ENCODE results near the gene CCNF.

CCNF gene

DNA sequence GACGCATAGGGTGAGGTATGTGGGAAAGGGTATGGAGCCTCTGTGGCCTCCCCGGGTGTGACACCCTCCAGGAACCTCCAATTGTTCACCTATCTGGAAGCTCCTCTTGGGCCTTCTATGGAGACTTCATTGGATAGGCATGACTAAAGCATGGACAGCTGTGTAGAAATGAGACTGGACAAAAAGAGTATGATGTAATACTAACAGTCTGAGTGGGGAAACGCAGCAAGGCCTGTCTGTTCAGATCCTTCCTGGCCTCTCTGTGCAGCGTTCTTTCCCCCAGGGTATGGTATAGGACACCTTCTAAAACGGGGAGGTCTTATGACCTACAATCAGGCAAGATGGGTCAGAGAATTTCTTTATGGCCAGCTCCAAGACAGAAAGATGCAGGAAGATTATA is 30.7 kb upstream of the CCNF start:
- Histone ChIP-seq H3K27ac (no peak overlapping the region), H3K4me2 (no peak overlapping the region)

DNA sequence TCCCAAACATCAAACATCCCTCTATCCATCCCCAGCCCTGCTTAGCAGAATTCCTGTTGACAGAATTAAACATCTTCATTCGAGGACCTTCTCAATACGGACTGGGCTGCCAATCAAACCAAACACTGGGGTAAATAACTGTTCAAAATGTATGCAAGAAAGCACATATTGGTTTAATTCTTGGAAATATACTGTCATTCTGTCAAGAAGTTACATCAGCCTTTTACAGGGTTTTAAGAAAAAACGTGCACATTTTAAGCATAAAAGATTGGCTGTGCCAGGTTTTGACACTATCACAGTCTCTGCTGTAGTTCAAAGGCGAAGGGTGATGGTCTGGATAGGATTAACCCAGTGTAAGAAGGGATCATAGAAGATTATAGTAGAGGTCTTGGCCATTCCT is 25.1 kb upstream of the CCNF start:
- H3K4me3 ChIP-seq = no peak overlapping the region
- no peaks in the 10 kb centered on the region for H3K36me3 ChIP-seq
- no peaks in the 10 kb centered on the region for H3K9me3 ChIP-seq
- no peaks in the 10 kb centered on the region for H4K20me1 ChIP-seq
- no peak overlapping the region for H3K9ac ChIP-seq
- TF ChIP-seq Cebpa-rat (IDR thresholded peaks at IDR 0.05) = no peak
- no peak overlapping the region for H3K4me2 ChIP-seq
- no peak overlapping the region for H3K27ac ChIP-seq
- H3K4me1 ChIP-seq = no peaks in the 10 kb centered on the region
- H3K27me3 ChIP-seq = no peaks in the 10 kb centered on the region

More for the DNA sequence above, 30.7 kb upstream of the CCNF start:
- H3K9me3 ChIP-seq = no peaks in the 10 kb centered on the region
- no peak overlapping the region for H3K9ac ChIP-seq
- no peaks in the 10 kb centered on the region for H3K36me3 ChIP-seq
- H3K4me1 ChIP-seq = no peaks in the 10 kb centered on the region
- no peak overlapping the region for H3K4me3 ChIP-seq
- H3K27me3 ChIP-seq = no peaks in the 10 kb centered on the region
- 0 out of 2 replicates have a peak, but pooled peaks have one; percentile 18 for TF ChIP-seq Cebpa-rat (IDR thresholded peaks at IDR 0.05)
- H4K20me1 ChIP-seq = no peaks in the 10 kb centered on the region

DNA sequence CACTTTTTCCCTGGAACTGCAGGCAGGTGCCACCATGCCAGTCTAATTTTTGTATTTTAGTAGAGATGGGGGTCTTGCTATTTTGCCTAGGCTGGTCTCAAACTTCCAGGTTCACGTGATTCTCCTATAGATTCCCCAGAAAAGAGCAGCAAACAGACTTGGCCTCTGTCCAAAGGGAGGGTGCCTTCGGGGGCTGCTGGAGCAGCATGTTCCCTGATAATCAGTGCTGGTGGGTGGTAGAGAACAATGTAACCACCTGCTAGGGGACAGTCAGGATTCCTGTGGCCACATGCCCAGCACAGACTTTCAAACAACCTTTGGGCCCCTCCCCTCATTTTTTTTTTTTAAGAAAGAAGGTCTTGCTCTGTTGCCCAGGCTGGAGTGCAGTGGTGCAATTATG is 14.2 kb upstream of the CCNF start:
- Histone ChIP-seq H3K36me3 (no peaks in the 10 kb centered on the region), H3K4me3 (no peak overlapping the region), H3K4me1 (peaks cover under 1% of the 10 kb centered on the region; the same call in 1 of the 2 replicates), H3K27me3 (no peaks in the 10 kb centered on the region), H3K9me3 (no peaks in the 10 kb centered on the region), H3K9ac (no peak overlapping the region), H3K27ac (no peak overlapping the region), H4K20me1 (no peaks in the 10 kb centered on the region), H3K4me2 (no peak overlapping the region)
- no peak for TF ChIP-seq Cebpa-rat (IDR thresholded peaks at IDR 0.05)

DNA sequence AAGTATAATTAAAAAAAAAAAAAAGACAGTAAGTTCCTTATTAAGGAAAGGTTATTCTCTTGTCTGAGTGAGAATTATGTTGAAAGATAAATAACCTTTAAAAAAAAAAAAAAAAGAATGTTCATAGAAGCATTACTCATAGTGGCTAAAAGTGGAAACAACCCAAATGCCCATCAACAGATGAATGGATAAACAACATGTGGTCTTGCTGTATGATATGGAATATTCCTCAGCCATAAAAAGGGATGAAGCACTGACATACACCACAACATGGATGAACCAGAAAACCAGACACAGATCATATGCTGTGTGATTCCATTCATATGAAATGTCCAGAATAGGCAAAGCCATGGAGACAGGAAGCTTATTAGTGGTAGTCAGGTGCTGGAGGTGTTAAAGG is 9.2 kb upstream of the CCNF start:
- peaks cover 22% of the 10 kb centered on the region for H3K4me1 ChIP-seq
- H3K4me2 ChIP-seq = no peak overlapping the region; the same call in 1 of the 2 replicates
- H3K4me3 ChIP-seq = no peak overlapping the region
- no peaks in the 10 kb centered on the region for H3K36me3 ChIP-seq
- H3K9ac ChIP-seq = no peak overlapping the region
- H3K9me3 ChIP-seq = no peaks in the 10 kb centered on the region
- H3K27ac ChIP-seq = no peak overlapping the region
- TF ChIP-seq Cebpa-rat (IDR thresholded peaks at IDR 0.05) = no peak
- H3K27me3 ChIP-seq = no peaks in the 10 kb centered on the region
- no peaks in the 10 kb centered on the region for H4K20me1 ChIP-seq

DNA sequence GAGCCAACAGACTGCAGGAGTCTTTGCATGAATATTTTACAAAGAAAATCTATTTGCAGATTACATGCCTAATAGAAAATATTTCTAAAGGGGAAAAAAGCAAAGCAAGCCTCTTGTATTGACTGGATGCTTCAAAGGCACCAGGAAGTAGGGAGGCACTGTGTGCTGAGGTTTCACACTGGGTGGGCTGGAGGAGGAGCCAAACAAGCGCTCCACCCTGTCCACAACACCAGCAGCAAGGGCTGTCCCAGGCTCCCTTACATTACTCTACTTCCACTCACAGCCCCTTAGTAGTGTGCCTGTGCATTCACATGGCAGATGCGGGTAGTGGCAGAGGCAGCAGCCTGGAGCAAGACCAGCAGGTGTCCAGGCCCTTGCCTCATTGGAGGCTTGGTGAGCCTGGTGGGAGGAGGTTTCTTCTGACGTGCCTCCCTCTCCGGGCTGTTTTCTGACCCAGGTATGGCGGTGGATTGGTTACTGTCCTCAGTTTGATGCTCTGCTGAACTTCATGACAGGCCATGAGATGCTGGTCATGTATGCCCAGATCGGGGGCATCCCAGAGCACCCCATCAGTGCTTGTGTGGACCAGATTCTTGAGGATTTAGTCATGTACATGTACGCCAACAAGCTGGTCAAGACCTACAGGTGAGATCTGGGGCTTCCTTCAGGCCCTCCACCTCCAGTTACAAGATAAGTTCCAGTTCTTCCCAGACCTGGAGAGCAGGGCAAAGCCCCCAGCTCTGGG is 7.0 kb upstream of the CCNF start:
- Histone ChIP-seq H3K4me1 (peaks cover 22% of the 10 kb centered on the region), H3K9me3 (no peaks in the 10 kb centered on the region), H3K36me3 (no peaks in the 10 kb centered on the region), H4K20me1 (no peaks in the 10 kb centered on the region), H3K4me3 (no peak overlapping the region), H3K27me3 (no peaks in the 10 kb centered on the region), H3K9ac (no peak overlapping the region), H3K27ac (no peak overlapping the region), H3K4me2 (no peak overlapping the region)
- no peak for TF ChIP-seq Cebpa-rat (IDR thresholded peaks at IDR 0.05)

DNA sequence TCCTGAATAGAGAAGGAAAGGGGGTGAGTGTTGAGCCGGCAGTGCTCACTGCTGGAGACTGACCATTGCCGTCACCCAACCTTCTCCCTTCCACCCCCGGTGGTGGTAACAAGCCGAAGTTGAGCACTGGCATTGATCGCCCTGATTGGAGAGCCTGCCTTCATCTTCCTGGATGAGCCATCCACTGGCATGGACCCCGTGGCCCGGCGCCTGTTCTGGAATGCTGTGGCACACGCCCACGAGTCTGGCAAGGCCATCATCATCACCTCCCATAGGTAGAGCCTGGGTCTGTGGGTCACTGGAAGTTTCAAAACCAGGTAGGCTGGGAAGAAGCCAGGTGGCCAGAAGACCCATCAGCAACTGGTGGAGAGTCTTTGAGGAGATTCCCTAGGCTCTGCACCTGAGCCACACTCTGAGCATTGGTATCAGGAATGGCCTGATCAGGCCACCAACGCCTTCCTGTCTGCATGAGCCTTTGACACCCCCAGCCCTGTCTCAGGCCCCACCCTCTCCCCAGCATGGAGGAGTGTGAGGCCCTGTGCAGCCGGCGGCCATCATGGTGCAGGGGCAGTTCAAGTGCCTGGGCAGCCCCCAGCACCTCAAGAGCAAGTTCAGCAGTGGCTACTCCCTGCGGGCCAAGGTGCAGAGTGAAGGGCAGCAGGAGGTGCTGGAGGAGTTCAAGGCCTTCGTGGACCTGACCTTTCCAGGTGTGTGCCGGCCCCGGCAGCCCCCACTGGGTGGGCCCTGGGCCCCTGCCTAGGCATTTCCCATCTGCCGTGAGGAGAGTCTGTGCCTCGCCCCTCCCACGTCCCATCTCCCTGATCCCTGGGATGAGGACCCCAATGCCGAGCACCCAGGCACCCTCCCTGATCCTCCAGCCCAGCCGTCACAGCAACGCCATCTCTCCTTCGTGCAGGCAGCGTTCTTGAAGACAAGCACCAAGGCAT is 4.9 kb upstream of the CCNF start:
- Histone ChIP-seq H3K4me3 (no peak overlapping the region), H3K9me3 (no peaks in the 10 kb centered on the region), H3K27ac (no peak overlapping the region), H4K20me1 (no peaks in the 10 kb centered on the region), H3K36me3 (no peaks in the 10 kb centered on the region), H3K27me3 (no peaks in the 10 kb centered on the region), H3K9ac (no peak overlapping the region), H3K4me2 (no peak overlapping the region), H3K4me1 (peaks cover 34% of the 10 kb centered on the region)
- TF ChIP-seq Cebpa-rat (IDR thresholded peaks at IDR 0.05) = no peak

DNA sequence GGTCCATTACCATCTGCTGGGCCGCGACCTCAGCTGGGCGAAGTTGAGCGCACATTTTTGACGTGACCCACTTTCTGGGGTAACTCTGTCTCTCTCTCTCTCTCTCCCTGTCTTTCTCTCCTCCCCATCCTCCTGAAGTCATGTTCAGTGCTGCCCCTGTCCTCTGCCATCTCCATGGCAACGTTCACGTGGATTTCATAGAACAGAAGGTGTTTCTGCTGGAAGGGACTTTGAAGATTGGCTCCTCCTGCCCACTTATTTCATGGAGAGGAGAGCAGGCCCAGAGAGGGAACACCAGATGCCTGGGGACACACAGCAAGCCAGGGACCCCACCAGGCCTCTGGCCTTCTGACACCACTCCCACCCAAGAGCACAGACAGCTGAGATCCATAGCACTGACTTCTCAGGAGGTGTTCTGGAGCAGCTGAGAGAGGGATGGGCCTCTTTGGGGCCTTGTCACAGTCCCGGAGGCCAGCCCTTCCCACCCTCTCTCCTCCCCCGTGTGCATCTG is 4.2 kb upstream of the CCNF start:
- H3K36me3 ChIP-seq = no peaks in the 10 kb centered on the region
- H3K4me1 ChIP-seq = peaks cover 35% of the 10 kb centered on the region
- H4K20me1 ChIP-seq = peaks cover 4% of the 10 kb centered on the region
- no peak overlapping the region for H3K27ac ChIP-seq
- H3K4me2 ChIP-seq = no peak overlapping the region
- H3K9ac ChIP-seq = no peak overlapping the region
- TF ChIP-seq Cebpa-rat (IDR thresholded peaks at IDR 0.05) = no peak
- H3K27me3 ChIP-seq = no peaks in the 10 kb centered on the region
- no peaks in the 10 kb centered on the region for H3K9me3 ChIP-seq
- H3K4me3 ChIP-seq = no peak overlapping the region

DNA sequence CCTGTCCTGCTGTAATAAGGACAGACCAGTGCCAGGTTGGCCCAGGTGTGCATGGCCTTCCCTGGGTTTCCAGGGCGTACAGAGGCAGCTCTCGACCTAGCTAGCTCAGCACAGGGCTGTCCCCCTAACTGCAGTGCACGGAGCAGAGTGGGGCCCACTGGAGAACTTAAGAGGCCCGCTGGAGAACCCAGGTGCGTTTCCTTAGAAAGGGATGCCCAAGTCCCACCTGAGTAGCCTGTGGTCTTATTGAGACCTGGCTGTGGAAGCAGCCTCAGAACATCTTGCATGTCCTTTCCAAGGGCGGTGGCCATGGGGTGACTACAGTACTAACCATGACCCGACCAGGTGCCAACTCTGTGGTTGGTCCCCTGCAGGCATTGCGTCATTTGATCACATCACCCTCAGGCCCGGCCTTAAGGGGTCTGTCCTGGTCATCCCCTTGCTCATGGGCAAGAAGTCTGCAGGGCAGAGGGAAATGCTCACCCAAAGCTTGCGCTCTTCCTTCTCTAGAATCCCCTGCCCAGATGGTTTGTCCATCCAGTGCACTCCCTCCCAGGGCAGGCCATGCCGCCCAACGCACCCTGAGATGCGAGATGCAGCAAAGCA is 3.3 kb upstream of the CCNF start:
- no peaks in the 10 kb centered on the region for H3K9me3 ChIP-seq
- no peak overlapping the region for H3K9ac ChIP-seq
- no peak overlapping the region for H3K27ac ChIP-seq
- TF ChIP-seq Cebpa-rat (IDR thresholded peaks at IDR 0.05) = no peak
- H3K36me3 ChIP-seq = peaks cover 1% of the 10 kb centered on the region; the same call in 1 of the 2 replicates
- no peaks in the 10 kb centered on the region for H3K27me3 ChIP-seq
- peaks cover 39% of the 10 kb centered on the region for H3K4me1 ChIP-seq
- H3K4me2 ChIP-seq = no peak overlapping the region
- H3K4me3 ChIP-seq = no peak overlapping the region
- H4K20me1 ChIP-seq = peaks cover 13% of the 10 kb centered on the region

DNA sequence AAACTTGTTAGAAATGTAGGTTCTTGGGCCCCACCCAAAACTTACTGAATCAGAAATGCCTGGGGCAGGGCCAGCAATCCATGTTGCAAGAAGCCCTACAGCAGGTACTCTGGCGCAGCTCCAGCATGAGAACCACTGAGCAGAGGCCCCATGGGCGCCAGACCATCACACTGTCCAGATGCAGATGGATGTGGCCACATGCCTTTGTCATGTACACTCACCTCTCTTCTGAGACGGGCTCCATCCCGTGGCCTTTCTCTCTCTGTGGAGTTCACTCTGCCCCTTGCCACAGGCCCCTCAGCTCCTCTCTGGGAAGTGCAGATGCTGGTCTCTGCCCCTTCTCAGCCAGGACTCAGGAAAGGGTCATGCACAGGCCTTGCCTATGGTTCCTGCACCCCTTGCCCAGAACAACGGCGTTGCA is 2.3 kb upstream of the CCNF start:
- Histone ChIP-seq H3K27me3 (no peaks in the 10 kb centered on the region), H3K27ac (no peak overlapping the region), H3K4me3 (no peak overlapping the region), H4K20me1 (peaks cover 23% of the 10 kb centered on the region), H3K4me1 (peaks cover 48% of the 10 kb centered on the region), H3K9ac (no peak overlapping the region), H3K36me3 (peaks cover 12% of the 10 kb centered on the region), H3K9me3 (no peaks in the 10 kb centered on the region), H3K4me2 (no peak overlapping the region)
- no peak for TF ChIP-seq Cebpa-rat (IDR thresholded peaks at IDR 0.05)
